Measurements from ENCODE around the gene NUP42. TPM values are rescaled to one million over a fixed set of nuclear protein-coding genes. Genes with fewer than 3 reads are reported as not detected.

Gene NUP42
- total RNA-seq, 1 experiment from 2014 or later, result 40.8 TPM

DNA sequence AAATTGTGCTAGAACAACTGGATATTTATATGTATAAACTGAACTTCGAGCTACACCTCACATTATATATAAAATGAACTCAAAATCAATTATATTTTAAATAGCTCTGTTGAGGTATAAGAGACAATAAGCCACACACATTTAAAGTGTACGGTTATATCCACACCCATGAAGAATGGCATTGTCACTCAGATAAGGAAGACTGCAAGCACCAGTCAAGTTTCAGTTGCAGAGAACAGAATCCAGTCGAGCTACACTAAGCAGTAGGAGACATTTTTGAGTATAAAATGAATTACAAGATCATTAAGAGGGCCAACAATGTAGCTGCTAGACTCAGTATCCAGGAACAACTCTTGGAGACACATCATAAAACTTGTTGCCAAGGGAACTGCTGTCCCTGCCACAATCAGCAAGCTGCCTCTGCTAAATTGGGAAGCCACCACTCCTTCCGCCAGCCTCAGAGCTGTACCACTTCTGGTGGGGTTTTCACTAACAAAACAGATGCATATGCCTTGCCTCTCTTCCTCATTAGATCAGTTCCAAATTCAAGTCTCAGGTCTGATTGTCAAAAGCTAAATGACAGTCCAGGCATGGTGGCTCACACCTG is 45.1 kb downstream of the NUP42 start (continued):
- no peak for TF ChIP-seq HMGXB4 (CRISPR knock-in tag; IDR thresholded peaks at IDR 0.05)
- no peak for TF ChIP-seq EMX1 (CRISPR knock-in tag; IDR thresholded peaks at IDR 0.05)
- no peak for TF ChIP-seq IRF2 (CRISPR knock-in tag; IDR thresholded peaks at IDR 0.05; ENCODE audit: borderline replicate concordance, low read depth)
- TF ChIP-seq, protein P1, sequence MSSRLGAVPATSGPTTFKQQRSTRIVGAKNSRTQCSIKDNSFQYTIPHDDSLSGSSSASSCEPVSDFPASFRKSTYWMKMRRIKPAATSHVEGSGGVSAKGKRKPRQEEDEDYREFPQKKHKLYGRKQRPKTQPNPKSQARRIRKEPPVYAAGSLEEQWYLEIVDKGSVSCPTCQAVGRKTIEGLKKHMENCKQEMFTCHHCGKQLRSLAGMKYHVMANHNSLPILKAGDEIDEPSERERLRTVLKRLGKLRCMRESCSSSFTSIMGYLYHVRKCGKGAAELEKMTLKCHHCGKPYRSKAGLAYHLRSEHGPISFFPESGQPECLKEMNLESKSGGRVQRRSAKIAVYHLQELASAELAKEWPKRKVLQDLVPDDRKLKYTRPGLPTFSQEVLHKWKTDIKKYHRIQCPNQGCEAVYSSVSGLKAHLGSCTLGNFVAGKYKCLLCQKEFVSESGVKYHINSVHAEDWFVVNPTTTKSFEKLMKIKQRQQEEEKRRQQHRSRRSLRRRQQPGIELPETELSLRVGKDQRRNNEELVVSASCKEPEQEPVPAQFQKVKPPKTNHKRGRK (CRISPR knock-in tag; IDR thresholded peaks at IDR 0.05; ENCODE audit: borderline replicate concordance), result no peak
- no peak for TF ChIP-seq ZNF671 (CRISPR knock-in tag; IDR thresholded peaks at IDR 0.05)
- no peak for TF ChIP-seq ZNF138 (CRISPR knock-in tag; conservative IDR thresholded peaks at IDR 0.05)
- TF ChIP-seq, protein P2, sequence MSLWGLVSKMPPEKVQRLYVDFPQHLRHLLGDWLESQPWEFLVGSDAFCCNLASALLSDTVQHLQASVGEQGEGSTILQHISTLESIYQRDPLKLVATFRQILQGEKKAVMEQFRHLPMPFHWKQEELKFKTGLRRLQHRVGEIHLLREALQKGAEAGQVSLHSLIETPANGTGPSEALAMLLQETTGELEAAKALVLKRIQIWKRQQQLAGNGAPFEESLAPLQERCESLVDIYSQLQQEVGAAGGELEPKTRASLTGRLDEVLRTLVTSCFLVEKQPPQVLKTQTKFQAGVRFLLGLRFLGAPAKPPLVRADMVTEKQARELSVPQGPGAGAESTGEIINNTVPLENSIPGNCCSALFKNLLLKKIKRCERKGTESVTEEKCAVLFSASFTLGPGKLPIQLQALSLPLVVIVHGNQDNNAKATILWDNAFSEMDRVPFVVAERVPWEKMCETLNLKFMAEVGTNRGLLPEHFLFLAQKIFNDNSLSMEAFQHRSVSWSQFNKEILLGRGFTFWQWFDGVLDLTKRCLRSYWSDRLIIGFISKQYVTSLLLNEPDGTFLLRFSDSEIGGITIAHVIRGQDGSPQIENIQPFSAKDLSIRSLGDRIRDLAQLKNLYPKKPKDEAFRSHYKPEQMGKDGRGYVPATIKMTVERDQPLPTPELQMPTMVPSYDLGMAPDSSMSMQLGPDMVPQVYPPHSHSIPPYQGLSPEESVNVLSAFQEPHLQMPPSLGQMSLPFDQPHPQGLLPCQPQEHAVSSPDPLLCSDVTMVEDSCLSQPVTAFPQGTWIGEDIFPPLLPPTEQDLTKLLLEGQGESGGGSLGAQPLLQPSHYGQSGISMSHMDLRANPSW (CRISPR knock-in tag; conservative IDR thresholded peaks at IDR 0.05; ENCODE audit: low read depth), result no peak
- TF ChIP-seq HMGA2 (CRISPR knock-in tag; IDR thresholded peaks at IDR 0.05), result no peak
- no peak for TF ChIP-seq TCF7 (CRISPR knock-in tag; IDR thresholded peaks at IDR 0.05; ENCODE audit: low read depth)

DNA sequence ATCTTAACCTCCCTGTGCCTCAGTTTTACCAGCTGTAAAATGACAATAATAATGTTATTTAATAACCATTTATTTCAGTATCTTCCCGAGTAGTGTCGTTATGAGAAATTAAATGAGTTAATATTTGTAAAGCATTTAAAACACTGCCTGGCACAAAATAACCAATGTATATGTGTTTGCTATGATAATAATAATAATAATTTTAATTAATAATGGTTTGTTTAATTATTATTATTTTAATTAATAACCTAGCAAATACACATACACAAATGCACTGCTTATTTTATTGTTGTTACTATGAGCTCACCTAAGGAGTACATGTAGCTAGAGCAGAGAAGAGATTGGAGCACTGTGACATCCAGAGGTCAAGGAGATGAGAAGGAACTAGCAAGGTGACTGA is 46.6 kb downstream of the NUP42 start:
- no peaks in the 10 kb centered on the region; the same call in 1 of the 2 replicates for H3K27me3 Mint-ChIP-seq (ENCODE audit: low read depth)

DNA sequence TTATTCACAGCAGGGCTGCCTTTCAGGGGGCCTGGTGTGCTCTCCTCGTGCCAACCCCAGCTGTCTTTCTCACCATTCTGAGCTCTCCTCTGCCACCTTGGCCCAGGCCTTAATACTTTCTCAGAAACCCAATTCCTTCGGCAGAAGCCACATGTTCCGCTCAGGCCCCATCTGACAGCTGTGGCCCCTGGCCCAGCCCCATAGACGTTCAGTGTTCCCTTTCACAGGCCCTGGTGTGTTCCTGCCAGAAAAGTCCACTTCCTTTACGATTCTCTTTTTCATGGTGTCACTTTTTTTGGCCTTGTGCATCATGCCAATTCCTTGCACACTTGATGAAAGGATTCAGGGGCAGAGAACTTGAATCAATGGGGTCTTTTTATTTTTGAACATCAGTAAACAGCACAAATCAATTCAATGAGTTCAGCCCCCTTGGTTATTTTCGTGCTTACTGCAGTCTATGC is 48.8 kb downstream of the NUP42 start:
- CTCF ChIA-PET, result interaction anchor here (0.6 to 0.8 kb wide), 2 partner anchors 13 to 17 kb away, joined by 3 read pairs; no protein-coding TSS in a partner anchor
- Mint-ChIP-seq H3K36me3 (peaks cover 2% of the 10 kb centered on the region; the same call in 1 of the 2 replicates), H3K4me3 (no peak overlapping the region), H3K27me3 (ENCODE audit: low read depth) (no peaks in the 10 kb centered on the region; the same call in 1 of the 2 replicates), H3K4me1 (peaks cover 12% of the 10 kb centered on the region), H3K9me3 (peaks cover 9% of the 10 kb centered on the region), H3K27ac (no peak overlapping the region)
- DNase-seq (ENCODE audit: low spot score), result no peak
- POLR2A ChIA-PET, result no interaction called here
- ATAC-seq, result no peak
- TF ChIP-seq USF1 (CRISPR knock-in tag; IDR thresholded peaks at IDR 0.05) (no peak), HMGXB4 (CRISPR knock-in tag; IDR thresholded peaks at IDR 0.05) (no peak), RORB (CRISPR knock-in tag; IDR thresholded peaks at IDR 0.05) (no peak), ZNF219 (CRISPR knock-in tag; IDR thresholded peaks at IDR 0.05; ENCODE audit: borderline replicate concordance) (no peak), E2F1 (CRISPR knock-in tag; IDR thresholded peaks at IDR 0.05) (no peak), NFATC4 (CRISPR knock-in tag; IDR thresholded peaks at IDR 0.05) (no peak), ATF2 (CRISPR knock-in tag; IDR thresholded peaks at IDR 0.05; ENCODE audit: borderline replicate concordance, low read depth) (no peak), KAT7 (CRISPR knock-in tag; IDR thresholded peaks at IDR 0.05; ENCODE audit: borderline replicate concordance) (no peak), SMAD4 (CRISPR knock-in tag; IDR thresholded peaks at IDR 0.05) (no peak)

More for the DNA sequence above, 46.6 kb downstream of the NUP42 start:
- ATAC-seq (no peak), DNase-seq (ENCODE audit: low spot score) (no peak)
- H3K4me1 Mint-ChIP-seq, result peaks cover 6% of the 10 kb centered on the region
- CTCF ChIA-PET, result interaction anchor here (1.5 kb wide), 1 partner anchor 45 kb away, joined by 4 read pairs; no protein-coding TSS in a partner anchor
- TF ChIP-seq HMGA2 (CRISPR knock-in tag; IDR thresholded peaks at IDR 0.05), result peak; percentile 91
- no peak for TF ChIP-seq SP1 (CRISPR knock-in tag; conservative IDR thresholded peaks at IDR 0.05)
- peaks cover 2% of the 10 kb centered on the region; the same call in 1 of the 2 replicates for H3K36me3 Mint-ChIP-seq
- H3K27ac Mint-ChIP-seq, result no peak overlapping the region
- no peak overlapping the region for H3K4me3 Mint-ChIP-seq
- POLR2A ChIA-PET, result no interaction called here
- peaks cover 9% of the 10 kb centered on the region for H3K9me3 Mint-ChIP-seq
